GM12878 (cell line): ENCODE data around the gene STK4. TPM values are rescaled to one million over a fixed set of nuclear protein-coding genes. Genes with fewer than 3 reads are reported as not detected.
A peak's percentile ranks its signal among the peaks of the same experiment; 100 is the strongest.

Source experiments
- BCL3 ChIP-seq: IDR thresholded peaks from 2 replicates; pipeline ENCODE4 v1.6.1; 2011; ENCODE audit warnings: borderline replicate concordance, low read depth, mild to moderate bottlenecking, moderate library complexity, low read length; ENCODE audit not compliant: insufficient read depth, poor library complexity, severe bottlenecking
- CHD2 ChIP-seq: IDR thresholded peaks from 2 replicates; pipeline ENCODE4 v1.6.1; 2011; ENCODE audit warnings: low read depth, low read length, improper control_type of control experiment, borderline replicate concordance
- CTCF ChIP-seq, 3 experiments: IDR thresholded peaks in 2 of 3; conservative IDR thresholded peaks in 1 of 3; 2 replicates each; pipeline ENCODE4 v1.5.1; 2011; ENCODE audit warnings: low read depth in 3 of 3, low read length in 3 of 3, mild to moderate bottlenecking in 3 of 3, control low read depth in 2 of 3, moderate library complexity in 2 of 3, inconsistent platforms in 1 of 3, mixed read lengths in 1 of 3; ENCODE audit not compliant: control insufficient read depth in 2 of 3, insufficient read depth in 1 of 3; ENCODE audit errors: extremely low read depth in 1 of 3
- FOXM1 ChIP-seq: IDR thresholded peaks from 2 replicates; pipeline ENCODE4 v1.6.1; 2012; ENCODE audit warnings: low read depth, mild to moderate bottlenecking, inconsistent platforms, low read length, moderate library complexity
- GABPA ChIP-seq: IDR thresholded peaks from 2 replicates; pipeline ENCODE4 v1.6.1; 2014; ENCODE audit warnings: antibody characterized with exemption, low read depth, mild to moderate bottlenecking, inconsistent platforms
- IRF4 ChIP-seq: IDR thresholded peaks from 2 replicates; pipeline ENCODE4 v1.6.1; 2011; ENCODE audit warnings: low read depth, low read length
- KAT2A ChIP-seq: conservative IDR thresholded peaks from 2 replicates; pipeline ENCODE4 v1.6.1; 2011; ENCODE audit warnings: low read depth, low read length; ENCODE audit not compliant: control insufficient read depth
- KLF5 ChIP-seq: fragments of 450-650 bp; IDR thresholded peaks from 2 replicates; pipeline ENCODE4 v1.6.1; 2014; ENCODE audit warnings: mild to moderate bottlenecking; ENCODE audit not compliant: partially characterized antibody
- MLLT1 ChIP-seq: fragments of 450-650 bp; IDR thresholded peaks from 2 replicates; pipeline ENCODE4 v1.6.1; 2016; ENCODE audit warnings: mild to moderate bottlenecking
- MYC ChIP-seq: IDR thresholded peaks from 2 replicates; pipeline ENCODE4 v1.6.1; 2011; ENCODE audit warnings: mild to moderate bottlenecking, low read length, moderate library complexity, inconsistent platforms; ENCODE audit not compliant: insufficient read depth, insufficient replicate concordance, insufficient read length, severe bottlenecking
- POU2F2 ChIP-seq: IDR thresholded peaks from 3 replicates; pipeline ENCODE4 v1.6.1; 2011; ENCODE audit warnings: low read depth, mild to moderate bottlenecking, low read length, borderline replicate concordance
- RB1 ChIP-seq: fragments of 450-650 bp; formaldehyde crosslinking; IDR thresholded peaks from 2 replicates; pipeline ENCODE4 v1.6.1; 2017; ENCODE audit warnings: mild to moderate bottlenecking, borderline replicate concordance
- RUNX3 ChIP-seq: IDR thresholded peaks from 2 replicates; pipeline ENCODE4 v1.6.1; 2012; ENCODE audit warnings: low read length, inconsistent platforms
- SREBF1 ChIP-seq: IDR thresholded peaks from 2 replicates; pipeline ENCODE4 v1.6.1; 2012; ENCODE audit warnings: mild to moderate bottlenecking, low read length
- SREBF2 ChIP-seq: IDR thresholded peaks from 2 replicates; pipeline ENCODE4 v1.6.1; 2012; ENCODE audit warnings: mild to moderate bottlenecking, low read length
- STAT1 ChIP-seq: fragments of 450-650 bp; conservative IDR thresholded peaks from 2 replicates; pipeline ENCODE4 v1.6.1; 2014; ENCODE audit warnings: antibody characterized with exemption, mild to moderate bottlenecking
- USF2 ChIP-seq: IDR thresholded peaks from 2 replicates; pipeline ENCODE4 v1.6.1; 2011; ENCODE audit warnings: low read depth, low read length, improper control_type of control experiment, borderline replicate concordance
- YY1 ChIP-seq: IDR thresholded peaks from 2 replicates; pipeline ENCODE4 v1.6.1; 2011; ENCODE audit warnings: low read depth, mild to moderate bottlenecking, low read length
- ZBTB40 ChIP-seq: fragments of 450-650 bp; IDR thresholded peaks from 2 replicates; pipeline ENCODE4 v1.6.1; 2016; ENCODE audit warnings: mild to moderate bottlenecking, moderate library complexity, borderline replicate concordance
- polyA plus RNA-seq, 11 experiments: library from polyadenylated mRNA; depleted of rRNA in 4 of 11; unstranded in 6 of 11; stranded (reverse) in 5 of 11; fragments of >200 nt; fragmentation: Nextera tagmentation in 4 of 11; fragmentation: Illumina TruSeq in 1 of 11; extraction: Ambion mirVana in 4 of 11; extraction: Trizol in 1 of 11; gene quantifications; 1 replicate in 1 of 11; 2 replicates in 10 of 11; pipeline versions ENCODE4 v1.2.1 to v1.2.3, GENCODE V29; 2011 to 2016; ENCODE audit warnings: inconsistent platforms in 2 of 11, missing spikeins in 2 of 11, low read depth in 1 of 11
- total RNA-seq, 4 experiments: library from RNA; depleted of rRNA in 3 of 4; stranded (reverse); fragments of >200 nt in 3 of 4; fragmentation: Illumina TruSeq in 1 of 4; extraction: Trizol in 1 of 4; gene quantifications; 2 replicates each; pipeline versions ENCODE4 v1.2.1 to v1.2.3, GENCODE V29; 2013 to 2021

STK4 gene
- total and polyA plus RNA-seq, 10 of the 15 experiments (the other 5 are each of a cell fraction or from before 2014, with no cell fraction given): 24.0 to 135 (median 89.7) TPM

GRCh38 chr20:44963325-44964215 is 2.7 kb upstream of the STK4 start (continued):
- TF ChIP-seq MLLT1: peak; percentile 49; the same call in 1 of the 2 replicates
- no peak for TF ChIP-seq RB1
- no peak for TF ChIP-seq GABPA
- TF ChIP-seq ZBTB40: peak; percentile 59; the same call in 1 of the 2 replicates
- no peak for TF ChIP-seq KAT2A
- TF ChIP-seq USF2: no peak
- TF ChIP-seq POU2F2: peak; percentile 93; the same call in 2 of the 3 replicates
- TF ChIP-seq SREBF2: no peak
- TF ChIP-seq IRF4: no peak
- no peak for TF ChIP-seq CHD2
- TF ChIP-seq RUNX3: peak; percentile 79
- no peak for TF ChIP-seq FOXM1
- no peak for TF ChIP-seq BCL3
- no peak for TF ChIP-seq SREBF1
- TF ChIP-seq MYC: no peak
- TF ChIP-seq YY1: no peak
- TF ChIP-seq CTCF (IDR thresholded peaks at IDR 0.05 in 2 of 3, conservative IDR thresholded peaks at IDR 0.05 in 1 of 3; ENCODE audit: control insufficient read depth in 2 of 3, extremely low read depth in 1 of 3, insufficient read depth in 1 of 3, low read depth in 3 of 3, low read length in 3 of 3): no peak
- no peak for TF ChIP-seq STAT1
- no peak for TF ChIP-seq KLF5
